ENCODE results near the gene BABAM2. TPM values are rescaled to one million over a fixed set of nuclear protein-coding genes. Genes with fewer than 3 reads are reported as not detected.

BABAM2 gene
- total RNA-seq, 1 experiment from 2014 or later: 46.1 TPM

- no peak overlapping the region for H3K27ac ChIP-seq
- ChIA-PET POLR2A (ENCODE audit: unreplicated experiment) (no interaction called here), CTCF (no interaction called here)
- H3K9me3 ChIP-seq (ENCODE audit: insufficient read depth, low read depth): no peaks in the 10 kb centered on the region
- H3F3A ChIP-seq (ENCODE audit: insufficient read depth, low read depth): peaks cover 12% of the 10 kb centered on the region
- no peak overlapping the region for H3K4me2 ChIP-seq
- BruUV-seq (replicated peaks): no TSS peak
- intact Hi-C loops (cut with micrococcal nuclease; ENCODE audit: unreplicated experiment): no loop called here
- H2AFZ ChIP-seq: no peak overlapping the region
- 0 out of 2 replicates have a peak, but pooled peaks cover 5% of the 10 kb centered on the region for H3K36me3 ChIP-seq (ENCODE audit: low read depth)
- H3K4me1 ChIP-seq (replicated peaks; ENCODE audit: insufficient read depth): peaks cover 20% of the 10 kb centered on the region
- DNase-seq: no peak
- no peaks in the 10 kb centered on the region for H3K27me3 ChIP-seq (ENCODE audit: insufficient read depth, low read depth)
- H3K4me3 ChIP-seq: no peak overlapping the region
- TF ChIP-seq EZH2 (IDR thresholded peaks at IDR 0.05; ENCODE audit: low read depth): no peak
- TF ChIP-seq, protein P1, sequence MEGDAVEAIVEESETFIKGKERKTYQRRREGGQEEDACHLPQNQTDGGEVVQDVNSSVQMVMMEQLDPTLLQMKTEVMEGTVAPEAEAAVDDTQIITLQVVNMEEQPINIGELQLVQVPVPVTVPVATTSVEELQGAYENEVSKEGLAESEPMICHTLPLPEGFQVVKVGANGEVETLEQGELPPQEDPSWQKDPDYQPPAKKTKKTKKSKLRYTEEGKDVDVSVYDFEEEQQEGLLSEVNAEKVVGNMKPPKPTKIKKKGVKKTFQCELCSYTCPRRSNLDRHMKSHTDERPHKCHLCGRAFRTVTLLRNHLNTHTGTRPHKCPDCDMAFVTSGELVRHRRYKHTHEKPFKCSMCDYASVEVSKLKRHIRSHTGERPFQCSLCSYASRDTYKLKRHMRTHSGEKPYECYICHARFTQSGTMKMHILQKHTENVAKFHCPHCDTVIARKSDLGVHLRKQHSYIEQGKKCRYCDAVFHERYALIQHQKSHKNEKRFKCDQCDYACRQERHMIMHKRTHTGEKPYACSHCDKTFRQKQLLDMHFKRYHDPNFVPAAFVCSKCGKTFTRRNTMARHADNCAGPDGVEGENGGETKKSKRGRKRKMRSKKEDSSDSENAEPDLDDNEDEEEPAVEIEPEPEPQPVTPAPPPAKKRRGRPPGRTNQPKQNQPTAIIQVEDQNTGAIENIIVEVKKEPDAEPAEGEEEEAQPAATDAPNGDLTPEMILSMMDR (conservative IDR thresholded peaks at IDR 0.05): no peak
- no peaks in the 10 kb centered on the region for H3K79me2 ChIP-seq (ENCODE audit: low read depth)
- no peaks in the 10 kb centered on the region for H3K9me2 ChIP-seq (ENCODE audit: insufficient read depth)
- no peaks in the 10 kb centered on the region for H4K20me1 ChIP-seq (ENCODE audit: insufficient read depth)
Measured at GRCh38 chr2:28247290-28247689, 356.8 kb downstream of the BABAM2 start.

GRCh38 chr2:28247734-28248133 is 357.2 kb downstream of the BABAM2 start:
- DNase-seq: no peak
- Histone ChIP-seq H3K36me3 (ENCODE audit: low read depth) (0 out of 2 replicates have a peak, but pooled peaks cover 5% of the 10 kb centered on the region), H3K4me2 (no peak overlapping the region), H3F3A (ENCODE audit: insufficient read depth, low read depth) (peaks cover 12% of the 10 kb centered on the region), H3K9me3 (ENCODE audit: insufficient read depth, low read depth) (no peaks in the 10 kb centered on the region), H3K27me3 (ENCODE audit: insufficient read depth, low read depth) (no peaks in the 10 kb centered on the region), H3K79me2 (ENCODE audit: low read depth) (no peaks in the 10 kb centered on the region), H2AFZ (no peak overlapping the region), H3K27ac (no peak overlapping the region), H3K4me1 (replicated peaks; ENCODE audit: insufficient read depth) (peaks cover 20% of the 10 kb centered on the region), H4K20me1 (ENCODE audit: insufficient read depth) (no peaks in the 10 kb centered on the region), H3K4me3 (no peak overlapping the region), H3K9me2 (ENCODE audit: insufficient read depth) (no peaks in the 10 kb centered on the region)
- no TSS peak for BruUV-seq (replicated peaks)
- POLR2A ChIA-PET (ENCODE audit: unreplicated experiment): no interaction called here
- TF ChIP-seq, protein P1 (conservative IDR thresholded peaks at IDR 0.05): no peak
- TF ChIP-seq EZH2 (IDR thresholded peaks at IDR 0.05; ENCODE audit: low read depth): no peak
- CTCF ChIA-PET: no interaction called here
- intact Hi-C loops (cut with micrococcal nuclease; ENCODE audit: unreplicated experiment): no loop called here

GRCh38 chr2:28248511-28248910 is 358.0 kb downstream of the BABAM2 start:
- no TSS peak for BruUV-seq (replicated peaks)
- H3K4me1 ChIP-seq (replicated peaks; ENCODE audit: insufficient read depth): peaks cover 20% of the 10 kb centered on the region
- H3K4me3 ChIP-seq: no peak overlapping the region
- ChIA-PET CTCF (interaction anchor here (0.9 kb wide), 1 partner anchor 54 kb away, joined by 8 read pairs; no protein-coding TSS in a partner anchor), POLR2A (ENCODE audit: unreplicated experiment) (no interaction called here)
- no peak overlapping the region for H3K4me2 ChIP-seq
- no peaks in the 10 kb centered on the region for H3K27me3 ChIP-seq (ENCODE audit: insufficient read depth, low read depth)
- no peak overlapping the region for H3K27ac ChIP-seq
- no peaks in the 10 kb centered on the region for H4K20me1 ChIP-seq (ENCODE audit: insufficient read depth)
- no peak for DNase-seq
- TF ChIP-seq EZH2 (IDR thresholded peaks at IDR 0.05; ENCODE audit: low read depth): no peak
- H3K79me2 ChIP-seq (ENCODE audit: low read depth): no peaks in the 10 kb centered on the region
- H3K36me3 ChIP-seq (ENCODE audit: low read depth): 0 out of 2 replicates have a peak, but pooled peaks cover 5% of the 10 kb centered on the region
- no peaks in the 10 kb centered on the region for H3K9me2 ChIP-seq (ENCODE audit: insufficient read depth)
- no peak overlapping the region for H2AFZ ChIP-seq
- H3K9me3 ChIP-seq (ENCODE audit: insufficient read depth, low read depth): no peaks in the 10 kb centered on the region
- intact Hi-C loops (cut with micrococcal nuclease; ENCODE audit: unreplicated experiment): no loop called here
- peaks cover 12% of the 10 kb centered on the region for H3F3A ChIP-seq (ENCODE audit: insufficient read depth, low read depth)

- no peaks in the 10 kb centered on the region for H3K27me3 ChIP-seq (ENCODE audit: insufficient read depth, low read depth)
- no peaks in the 10 kb centered on the region for H3K79me2 ChIP-seq (ENCODE audit: low read depth)
- peak overlapping the region; percentile 38 for H3K27ac ChIP-seq
- H3K36me3 ChIP-seq (ENCODE audit: low read depth): no peaks in the 10 kb centered on the region
- peaks cover 12% of the 10 kb centered on the region; the same call in 1 of the 2 replicates for H3F3A ChIP-seq (ENCODE audit: insufficient read depth, low read depth)
- H3K9me3 ChIP-seq (ENCODE audit: insufficient read depth, low read depth): no peaks in the 10 kb centered on the region
- peaks cover 20% of the 10 kb centered on the region for H3K4me1 ChIP-seq (replicated peaks; ENCODE audit: insufficient read depth)
- H3K4me2 ChIP-seq: no peak overlapping the region
- POLR2A ChIA-PET (ENCODE audit: unreplicated experiment): interaction anchor here (0.5 to 0.6 kb wide), 5 partner anchors 11 to 361 kb away, joined by 3 to 14 read pairs (median 6); no protein-coding TSS in a partner anchor
- H2AFZ ChIP-seq: no peak overlapping the region
- intact Hi-C loops (cut with micrococcal nuclease; ENCODE audit: unreplicated experiment): loop anchor here (1.0 kb wide), 1 partner anchor 484 kb away; no protein-coding TSS in a partner anchor
- no peaks in the 10 kb centered on the region for H4K20me1 ChIP-seq (ENCODE audit: insufficient read depth)
- CTCF ChIA-PET: interaction anchor here (0.6 to 1.0 kb wide), 6 partner anchors 26 to 147 kb away, joined by 3 to 12 read pairs (median 5); no protein-coding TSS in a partner anchor
- H3K9me2 ChIP-seq (ENCODE audit: insufficient read depth): no peaks in the 10 kb centered on the region
- no peak for TF ChIP-seq EZH2 (IDR thresholded peaks at IDR 0.05; ENCODE audit: low read depth)
- TF ChIP-seq, protein P1 (conservative IDR thresholded peaks at IDR 0.05): no peak
- peak; percentile 85 to 93 for DNase-seq
- H3K4me3 ChIP-seq: no peak overlapping the region
- no TSS peak for BruUV-seq (replicated peaks)
Measured at GRCh38 chr2:28250006-28250405, 359.5 kb downstream of the BABAM2 start.
